ENCODE results near the gene SND1.
"Not testable (repeated sequence)": the region's sequence is repeated elsewhere in the genome, so short reads cannot be mapped to it uniquely, and the experiment has no call there.

SND1 gene

DNA sequence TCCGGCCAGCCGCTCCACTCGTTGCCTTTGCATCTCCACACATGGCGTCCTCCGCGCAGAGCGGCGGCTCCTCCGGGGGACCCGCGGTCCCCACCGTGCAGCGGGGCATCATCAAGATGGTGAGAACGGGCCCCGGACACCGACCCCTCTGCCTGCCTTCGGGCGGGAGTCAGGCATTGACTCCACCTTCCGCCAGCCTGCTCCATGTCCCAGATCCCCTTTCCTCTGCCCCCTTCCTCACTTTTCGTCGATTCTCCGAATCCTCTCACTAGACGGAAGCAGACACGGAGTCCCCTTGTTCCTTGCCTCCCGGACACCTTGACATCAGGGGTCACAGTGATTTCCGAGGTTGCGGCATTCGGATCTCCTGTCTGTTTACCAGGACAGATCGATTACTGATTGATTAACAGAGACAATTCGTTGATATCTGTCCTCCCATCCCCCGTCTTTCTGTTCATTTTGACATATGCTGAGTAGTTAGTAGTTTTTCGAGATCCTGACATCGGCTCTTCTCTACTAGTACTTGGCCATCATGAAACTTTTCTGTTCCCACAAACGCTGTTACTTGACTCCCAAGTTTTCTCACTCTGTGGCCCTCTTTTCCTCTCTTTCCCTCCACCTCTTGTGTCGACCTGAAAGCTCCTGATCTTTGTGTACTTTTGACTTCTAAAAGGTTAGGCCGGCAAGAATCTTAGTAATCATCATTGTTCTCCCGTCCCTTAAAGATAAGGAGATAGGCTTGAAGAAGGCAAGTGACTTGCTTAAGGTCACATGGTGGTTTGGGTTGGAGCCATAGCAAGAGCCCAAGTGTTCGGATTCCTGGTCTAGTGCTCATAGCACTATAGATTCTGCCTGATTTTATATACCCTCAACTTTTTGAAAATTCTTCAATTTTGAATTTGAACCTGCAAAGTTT lies 597 bp downstream of the SND1 start:
- DNase-seq (ENCODE audit: low read depth in 3 of 3) = no peak

DNA sequence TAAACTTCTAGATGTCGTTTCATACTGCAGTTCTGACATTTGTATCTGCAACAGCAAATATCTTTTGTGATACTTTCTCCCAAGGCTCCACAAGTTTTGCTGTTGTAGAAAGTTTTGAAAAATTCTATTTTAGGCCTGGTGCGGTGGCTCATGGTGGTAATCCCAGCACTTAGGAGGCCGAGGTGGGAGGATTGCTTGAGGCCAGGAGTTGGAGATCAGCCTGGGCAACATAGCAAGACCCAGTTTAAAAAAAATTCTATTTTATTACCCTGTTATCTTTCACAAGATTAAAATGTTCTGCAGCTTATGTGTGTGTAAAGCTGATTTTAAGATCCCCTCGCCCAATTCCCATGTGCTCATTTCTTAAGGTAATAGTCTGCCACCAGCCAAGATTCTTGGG lies 1.4 kb downstream of the SND1 start:
- no peak for DNase-seq (ENCODE audit: low read depth in 3 of 3)

DNA sequence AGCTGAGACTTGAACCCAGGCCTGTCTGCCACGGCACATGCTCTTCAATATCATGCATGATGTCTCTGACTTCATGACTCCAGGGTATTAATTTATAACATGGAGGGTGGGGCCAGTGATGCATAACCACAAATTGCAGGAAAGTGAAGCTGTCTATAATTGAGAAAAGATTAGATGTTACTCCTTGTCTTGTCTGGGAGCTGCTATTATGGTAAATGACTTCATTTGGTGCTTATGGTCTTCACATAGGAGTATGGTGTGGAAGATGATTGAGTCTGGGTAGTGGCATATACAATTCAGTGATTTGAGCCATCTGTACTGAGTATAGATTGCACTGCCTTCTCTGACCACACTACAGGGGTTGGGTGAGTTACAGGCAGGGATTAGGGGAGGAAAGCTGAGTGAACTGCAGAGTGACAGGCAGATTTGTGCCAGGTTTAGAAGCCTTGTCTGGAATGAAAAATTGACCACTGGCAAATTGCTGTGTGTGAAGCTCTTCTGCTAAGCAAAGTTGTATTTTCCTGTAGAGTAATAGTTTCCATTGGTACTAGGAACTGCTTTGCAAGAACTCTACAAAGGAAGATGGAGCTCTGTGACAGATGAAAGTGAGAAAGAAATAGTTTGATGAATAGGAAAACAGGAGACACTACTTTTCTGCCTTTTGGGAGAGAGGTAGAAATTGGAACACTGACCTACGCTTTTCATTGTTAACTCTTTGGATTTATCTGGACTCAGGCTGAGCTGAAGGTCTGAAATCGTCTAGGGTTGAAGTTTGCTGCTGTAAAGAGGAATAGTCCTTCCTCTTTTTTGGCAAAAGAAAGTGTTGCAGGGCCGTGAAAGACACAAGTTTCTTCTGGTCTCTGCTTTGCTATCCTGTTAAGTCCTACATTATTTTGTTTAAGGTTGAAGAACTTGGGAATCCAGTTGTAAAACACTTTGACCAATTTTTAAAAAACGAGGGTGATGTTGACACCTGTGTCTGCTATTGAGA lies 2.7 kb downstream of the SND1 start:
- DNase-seq (ENCODE audit: low read depth in 3 of 3) = no peak

DNA sequence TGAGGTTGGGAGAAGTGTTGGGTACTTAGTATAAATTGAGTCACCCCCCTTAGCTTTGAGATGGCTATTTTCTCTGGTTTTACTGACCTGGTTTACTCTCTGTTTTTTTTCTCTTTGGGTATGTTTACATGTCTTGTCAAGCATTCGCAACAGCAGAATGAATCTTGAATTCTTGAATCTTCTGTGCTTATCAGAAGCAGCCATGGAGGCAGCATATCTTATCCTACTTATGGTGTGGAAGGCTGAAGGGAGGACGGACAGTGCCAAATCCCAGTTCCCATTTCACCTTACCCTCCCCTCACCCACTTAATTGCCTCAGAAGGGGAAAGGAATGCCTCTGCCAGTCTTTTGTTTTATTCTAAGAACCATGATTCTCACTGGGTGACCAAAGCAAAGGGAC lies 3.7 kb downstream of the SND1 start:
- DNase-seq (ENCODE audit: low read depth in 3 of 3) = no peak

DNA sequence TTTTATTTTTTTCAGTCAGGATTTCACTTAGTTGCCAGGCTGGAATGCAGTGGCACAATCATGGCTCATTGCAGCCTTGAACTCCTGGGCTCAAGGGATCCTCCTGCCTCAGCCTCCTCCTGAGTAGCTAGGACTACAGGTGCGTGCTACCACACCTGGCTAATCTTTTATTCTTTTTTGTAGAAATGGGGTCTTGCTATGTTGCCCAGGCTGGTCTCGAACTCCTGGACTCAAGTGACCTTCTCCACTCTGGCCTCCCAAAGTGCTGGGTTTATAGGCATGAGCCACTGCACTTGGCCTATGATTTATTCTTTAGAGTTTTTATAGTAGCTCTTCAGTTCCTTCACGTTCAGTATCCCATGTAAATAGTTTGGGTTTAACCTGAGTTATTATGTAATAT lies 5.5 kb downstream of the SND1 start:
- DNase-seq (ENCODE audit: low read depth in 3 of 3) = no peak

DNA sequence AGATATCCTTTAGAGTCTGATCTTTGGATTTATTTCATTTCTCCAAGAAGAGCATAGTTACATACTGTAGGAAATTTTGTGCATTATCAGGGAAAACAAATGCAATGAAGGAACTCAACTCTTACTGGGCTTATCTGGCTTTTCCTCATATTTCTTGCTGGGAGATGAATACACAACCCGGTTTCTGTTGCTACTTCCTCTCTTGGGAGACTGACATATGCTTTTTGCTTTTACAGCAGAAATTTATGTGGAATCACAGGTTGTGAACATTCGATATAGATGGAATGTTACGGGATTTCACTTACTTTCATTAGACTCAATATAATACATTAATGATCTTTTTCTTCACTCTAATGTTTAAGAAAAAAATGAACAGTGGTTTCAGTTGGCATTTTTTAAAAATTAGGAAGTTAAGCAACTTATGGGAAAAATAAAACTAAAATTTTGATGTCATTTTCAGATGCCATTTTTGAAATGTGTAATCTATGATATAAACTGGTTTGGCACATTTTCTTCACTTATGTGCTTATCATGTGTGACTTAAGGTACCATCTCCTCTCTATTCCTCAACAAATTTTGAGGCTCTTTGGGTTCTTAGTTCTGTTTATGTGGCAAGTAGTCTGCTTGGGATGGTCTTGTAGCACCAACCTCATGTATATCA lies 7.1 kb downstream of the SND1 start:
- no peak for DNase-seq (ENCODE audit: low read depth in 3 of 3)

DNA sequence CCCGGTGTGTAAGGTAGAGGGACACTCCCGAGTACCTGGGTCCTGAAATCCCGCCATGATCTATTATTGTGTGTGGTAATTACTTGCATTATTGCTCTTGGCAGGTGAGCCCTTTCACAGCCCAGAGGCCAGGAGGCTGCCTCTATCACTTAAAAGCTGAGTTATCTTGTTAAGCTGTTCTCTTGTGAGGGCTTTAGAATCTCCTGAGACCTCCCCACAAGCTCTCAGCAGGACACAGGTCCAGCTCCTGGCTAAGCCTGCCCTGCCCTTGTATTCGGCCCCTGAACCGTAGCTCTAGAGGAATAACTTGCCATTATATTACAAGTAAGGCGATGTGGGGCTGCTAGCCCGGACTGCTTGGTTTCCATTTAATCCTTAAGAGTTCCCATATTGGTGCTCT lies 13.9 kb downstream of the SND1 start:
- no peak for DNase-seq (ENCODE audit: low read depth in 3 of 3)

DNA sequence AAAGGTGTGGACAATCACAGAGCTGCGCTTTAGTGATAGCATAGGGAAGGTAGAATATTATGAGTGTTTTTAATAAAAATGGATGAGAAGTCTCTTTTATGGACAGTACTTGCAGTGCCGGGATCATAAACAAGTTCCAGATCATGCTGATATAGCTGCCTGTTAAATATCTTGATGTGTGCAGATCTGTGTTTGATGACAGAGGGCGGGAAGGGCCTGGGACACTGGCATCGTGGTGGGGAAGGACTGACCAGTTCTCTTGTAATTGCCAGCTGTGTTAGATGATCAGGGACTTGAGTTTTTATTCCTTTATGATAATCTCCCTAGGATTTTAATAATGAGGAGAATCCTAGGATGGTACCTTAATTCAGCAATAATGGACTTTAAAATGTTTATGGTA lies 14.6 kb downstream of the SND1 start:
- no peak for DNase-seq (ENCODE audit: low read depth in 3 of 3)

DNA sequence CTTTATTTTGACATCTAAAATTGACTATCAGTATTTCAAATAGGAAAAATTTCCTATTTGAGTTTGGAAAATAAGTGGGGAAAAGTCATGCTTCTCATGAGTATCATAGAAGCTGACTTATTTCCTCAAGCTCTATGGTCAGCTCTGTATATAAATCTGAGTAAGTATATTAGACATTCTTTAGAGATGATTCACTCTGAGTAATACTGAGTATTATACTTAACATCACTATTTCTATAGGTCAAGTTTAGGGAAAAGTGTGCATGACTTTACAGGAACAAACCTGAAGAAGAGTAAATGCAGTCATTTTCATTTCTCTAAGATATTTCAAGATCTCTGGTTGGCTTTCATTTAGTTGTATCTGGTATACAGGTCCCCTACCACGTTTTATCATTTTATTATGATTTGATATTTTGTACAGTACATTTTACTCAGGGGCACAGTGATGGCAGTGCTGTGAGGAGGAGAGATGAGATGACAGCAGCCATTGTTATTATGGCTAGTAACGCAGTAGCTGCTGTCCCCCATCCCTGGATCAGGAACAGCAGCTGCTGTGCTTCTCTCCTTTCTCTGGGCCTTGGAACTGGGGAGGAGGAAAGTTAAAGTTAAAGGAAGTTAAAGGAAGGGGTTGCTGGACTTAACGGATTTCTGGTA lies 15.2 kb downstream of the SND1 start:
- no peak for DNase-seq (ENCODE audit: low read depth in 3 of 3)

DNA sequence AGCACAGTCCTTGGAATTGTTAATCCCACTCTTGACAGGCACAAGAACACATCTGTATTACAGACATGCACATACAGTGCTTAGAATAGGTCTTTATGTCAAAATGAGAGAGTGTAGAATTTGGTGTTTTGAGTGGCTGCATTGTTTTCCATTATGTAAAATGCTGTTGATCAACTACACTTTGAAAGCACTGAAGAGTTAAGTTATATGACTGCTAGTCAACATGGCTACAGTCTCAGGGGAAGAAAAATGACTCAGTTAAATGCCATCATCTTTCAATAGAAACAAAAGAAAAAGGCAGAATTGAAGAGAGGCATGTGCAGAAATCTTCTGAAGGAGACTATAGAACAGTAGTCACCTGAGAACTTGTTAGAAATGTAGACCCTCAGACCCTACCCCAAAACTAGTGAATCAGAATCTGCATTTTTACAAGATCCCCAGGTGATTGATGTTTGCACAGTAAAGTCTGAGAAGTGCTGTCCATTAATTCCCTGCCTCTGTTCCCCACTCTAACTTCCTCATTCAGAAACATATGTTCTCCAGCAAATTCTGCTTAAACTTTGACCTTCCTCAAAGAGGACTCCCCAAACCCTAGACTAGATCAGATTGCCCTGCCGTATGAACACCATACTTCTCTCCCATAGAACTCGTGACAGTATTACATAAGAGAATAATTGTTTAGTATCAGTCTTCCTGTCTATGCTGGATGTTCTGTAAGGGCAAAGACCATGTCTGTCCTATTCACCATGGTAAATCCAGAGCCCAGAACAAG lies 16.0 kb downstream of the SND1 start:
- DNase-seq (ENCODE audit: low read depth in 3 of 3) = no peak

DNA sequence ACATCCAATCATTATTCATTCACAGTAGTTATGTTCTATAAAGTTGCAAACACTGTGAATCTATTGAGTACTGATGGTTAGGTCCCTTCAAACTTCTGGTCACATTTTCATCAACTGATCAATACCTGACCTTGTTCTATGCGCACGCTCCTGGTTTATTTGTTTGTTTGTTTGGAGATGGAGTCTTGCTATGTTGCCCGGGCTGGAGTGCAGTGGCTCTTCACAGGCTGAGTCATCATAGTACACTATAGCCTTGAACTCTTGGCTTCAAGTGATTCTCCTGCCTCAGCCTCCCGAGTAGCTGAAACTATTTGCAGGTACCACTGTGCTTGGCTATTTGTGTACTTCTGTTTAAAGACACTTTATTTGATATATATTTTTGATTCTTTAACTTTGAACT lies 19.3 kb downstream of the SND1 start:
- DNase-seq (ENCODE audit: low read depth in 3 of 3) = no peak

DNA sequence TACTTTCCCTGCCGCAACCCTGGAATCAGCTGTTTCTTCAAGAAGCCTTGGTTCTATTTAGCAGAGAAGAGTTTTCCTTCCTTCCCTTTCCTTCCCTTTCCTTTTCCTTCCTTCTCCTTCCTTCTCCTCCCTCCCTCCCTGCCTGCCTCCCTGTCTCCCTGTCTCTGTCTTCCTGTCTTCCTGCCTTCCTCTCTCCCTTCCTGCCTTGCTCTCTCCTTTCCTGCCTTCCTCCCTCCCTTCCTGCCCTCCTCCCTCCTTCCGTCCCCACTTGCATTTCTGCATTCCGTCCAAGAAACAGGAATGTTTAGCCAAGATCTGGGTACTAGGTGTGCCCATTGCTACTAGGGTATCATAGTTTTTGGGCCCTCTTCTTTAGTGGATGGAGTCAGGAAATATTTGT lies 21.9 kb downstream of the SND1 start:
- DNase-seq (ENCODE audit: low read depth in 3 of 3) = no peak

DNA sequence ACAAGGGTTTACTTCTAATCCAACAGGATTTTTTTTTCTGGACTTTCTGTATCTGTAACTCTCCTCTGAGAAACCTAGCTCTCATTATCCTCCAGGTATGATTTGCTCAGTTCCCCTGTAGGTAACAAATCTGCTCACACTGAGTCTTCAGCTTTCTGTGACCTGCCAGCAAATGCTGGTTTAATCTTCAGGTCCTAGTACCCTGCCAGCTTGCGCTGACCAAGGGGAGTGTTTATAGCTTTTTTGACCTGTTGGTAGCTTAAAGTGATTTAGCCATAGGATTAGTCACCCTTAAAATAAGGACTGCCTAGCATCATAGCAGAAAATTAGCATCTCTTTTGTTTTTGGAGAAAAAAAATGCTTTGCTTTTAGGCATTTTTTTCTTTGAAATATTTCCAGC lies 22.4 kb downstream of the SND1 start:
- no peak for DNase-seq (ENCODE audit: low read depth in 3 of 3)

DNA sequence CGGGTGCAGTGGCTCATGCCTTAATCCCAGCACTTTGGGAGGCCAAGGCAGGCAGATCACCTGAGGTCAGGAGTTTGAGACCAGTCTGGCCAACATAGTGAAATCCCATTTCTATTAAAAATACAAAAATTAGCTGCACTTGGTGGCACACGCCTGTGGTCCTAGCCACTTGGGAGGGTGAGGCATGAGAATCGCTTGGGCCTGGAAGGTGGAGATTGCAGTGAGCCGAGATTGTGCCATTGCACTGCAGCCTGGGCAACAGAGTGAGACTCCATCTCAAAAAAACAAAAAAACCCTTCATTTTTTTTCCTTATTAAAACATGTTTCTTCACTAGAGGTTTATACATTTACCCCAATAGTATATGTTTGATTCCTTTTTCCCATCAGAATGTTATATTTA lies 22.9 kb downstream of the SND1 start:
- DNase-seq (ENCODE audit: low read depth in 3 of 3) = not testable (repeated sequence)

DNA sequence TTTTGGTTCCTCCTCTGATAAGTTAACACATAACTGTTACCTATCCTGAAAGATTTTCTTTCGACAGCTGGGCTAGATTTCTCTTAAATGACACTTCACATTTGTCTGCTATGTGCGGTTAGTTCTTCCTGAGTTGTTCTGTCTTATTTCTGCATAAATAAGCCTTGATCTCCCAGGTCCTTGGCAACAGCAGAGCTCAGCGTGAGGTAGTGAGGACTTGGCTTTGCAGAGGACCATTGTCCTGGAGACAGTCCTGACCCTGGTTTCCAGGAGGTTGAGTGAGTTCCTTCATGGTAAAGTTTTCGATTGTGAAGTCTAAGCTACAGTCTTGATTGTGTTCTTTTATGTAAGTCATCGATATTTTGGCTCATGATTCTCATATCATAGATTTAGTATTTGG lies 23.7 kb downstream of the SND1 start:
- no peak for DNase-seq (ENCODE audit: low read depth in 3 of 3)

DNA sequence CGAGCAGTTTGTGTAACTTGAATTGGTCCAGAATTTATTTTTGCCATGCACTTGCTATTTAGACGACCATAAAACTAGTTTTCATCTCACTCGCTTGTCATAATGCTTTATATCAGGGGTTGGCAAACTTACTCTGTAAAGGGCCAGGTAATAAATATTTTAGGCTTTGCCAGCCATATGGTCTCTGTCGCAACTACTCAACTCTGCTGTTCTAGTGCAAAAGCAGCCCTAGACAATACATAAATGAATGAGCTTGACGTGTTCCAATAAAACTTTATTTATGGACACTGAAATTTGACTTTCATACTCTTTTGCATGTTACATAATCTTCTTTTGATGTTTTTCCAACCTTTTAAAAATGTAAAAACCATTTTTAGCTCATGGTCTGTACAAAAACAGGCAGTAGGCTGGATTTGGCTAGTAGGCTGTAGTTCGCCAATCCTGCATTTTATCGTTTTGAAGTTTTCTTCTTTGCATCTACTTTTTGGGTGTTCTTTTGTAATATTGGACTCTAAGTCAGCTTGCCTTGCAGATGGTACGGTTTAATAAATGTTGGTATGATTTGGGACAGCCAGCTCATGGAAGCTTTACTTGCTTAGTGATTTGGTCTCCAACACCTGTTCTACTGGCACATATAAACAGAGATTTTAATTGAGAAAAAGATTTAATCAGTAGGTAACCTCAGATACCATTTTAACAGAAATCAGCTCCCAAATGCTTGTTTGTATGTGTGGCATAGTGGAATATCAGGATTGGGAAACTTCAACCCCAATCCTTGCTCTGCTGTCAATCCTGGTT lies 25.6 kb downstream of the SND1 start:
- DNase-seq (ENCODE audit: low read depth in 3 of 3) = no peak

DNA sequence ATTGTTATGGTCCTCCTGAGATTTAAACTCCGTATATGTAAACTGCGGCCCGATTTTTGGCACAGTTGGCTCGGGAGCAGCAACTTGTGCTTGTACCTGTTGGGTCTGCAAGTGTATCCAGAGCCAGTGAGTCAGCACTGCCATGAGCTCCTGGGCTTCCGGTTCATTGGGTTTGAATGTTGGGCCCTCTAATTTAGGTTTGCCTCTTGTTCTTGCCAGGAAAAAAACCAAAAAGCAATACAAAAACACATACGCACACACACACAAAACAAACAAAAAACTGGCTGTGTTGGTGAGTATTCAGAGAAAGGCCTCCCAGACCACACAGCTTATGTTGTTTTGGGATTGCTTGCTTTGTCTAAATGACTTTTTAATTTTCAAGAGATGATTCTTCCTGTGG lies 26.3 kb downstream of the SND1 start:
- DNase-seq (ENCODE audit: low read depth in 3 of 3) = no peak

DNA sequence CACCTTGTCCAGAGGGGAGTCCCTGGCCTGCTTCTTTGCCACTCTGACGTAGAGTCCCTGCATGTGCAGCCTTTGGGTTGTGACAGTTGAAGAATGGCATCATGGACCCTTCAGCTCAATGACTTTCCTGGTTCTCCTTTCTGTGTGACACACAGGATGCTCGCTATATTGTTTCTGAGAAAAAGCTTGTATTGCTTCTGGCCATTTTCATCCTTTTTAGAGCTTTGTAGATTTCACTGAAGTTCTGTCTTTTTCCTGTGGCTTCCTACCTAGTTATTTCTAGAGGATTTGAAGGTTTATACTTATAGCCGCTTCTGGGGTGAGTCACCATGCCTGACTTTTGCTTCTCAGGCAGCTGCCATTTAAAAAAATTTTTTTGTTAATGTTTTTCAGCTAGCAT lies 27.0 kb downstream of the SND1 start:
- no peak for DNase-seq (ENCODE audit: low read depth in 3 of 3)

DNA sequence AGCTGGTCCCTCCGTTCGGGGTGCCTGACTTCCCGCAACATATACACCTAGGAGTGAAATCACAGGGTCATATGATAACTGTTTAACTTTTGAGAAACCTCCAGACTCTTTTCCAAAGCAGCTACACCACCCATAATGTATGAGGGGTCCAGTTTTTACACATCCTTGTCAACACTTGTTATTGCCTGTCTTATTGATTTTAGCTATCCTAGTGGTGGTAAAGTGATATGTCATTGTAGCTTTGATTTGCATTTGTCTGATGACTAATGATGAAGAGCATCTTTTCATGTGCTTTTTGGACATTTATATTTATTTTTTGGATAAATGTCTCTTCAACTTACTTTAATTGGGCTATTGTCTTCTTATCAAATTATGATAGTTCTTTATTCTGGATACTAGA lies 29.0 kb downstream of the SND1 start:
- no peak for DNase-seq (ENCODE audit: low read depth in 3 of 3)

DNA sequence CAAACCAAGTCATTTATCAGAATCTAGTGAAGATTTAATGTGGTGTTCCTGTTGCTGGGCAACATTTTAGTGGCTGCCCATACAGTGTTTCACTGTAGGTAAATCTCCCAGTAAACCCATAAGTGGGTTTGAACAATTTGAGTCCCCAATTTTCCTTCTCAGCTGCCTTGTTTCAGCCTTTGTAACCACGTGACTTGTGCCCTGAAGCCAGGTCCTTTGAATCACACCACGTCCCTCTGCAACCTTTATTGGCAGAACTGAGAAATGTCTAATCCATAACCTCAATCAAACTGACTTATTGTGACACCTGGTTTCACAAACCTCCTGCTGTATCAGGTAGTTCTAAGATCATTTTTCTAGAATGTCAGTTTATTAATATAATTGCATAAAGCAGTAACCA lies 30.1 kb downstream of the SND1 start:
- no peak for DNase-seq (ENCODE audit: low read depth in 3 of 3)
